ENCODE measurements around the gene TOPORS. TPM values are rescaled to one million over a fixed set of nuclear protein-coding genes. Genes with fewer than 3 reads are reported as not detected.

TOPORS gene
- total RNA-seq, 6 donors from 2014 or later, result 11.2 to 25.7 (median 14.2) TPM

DNA sequence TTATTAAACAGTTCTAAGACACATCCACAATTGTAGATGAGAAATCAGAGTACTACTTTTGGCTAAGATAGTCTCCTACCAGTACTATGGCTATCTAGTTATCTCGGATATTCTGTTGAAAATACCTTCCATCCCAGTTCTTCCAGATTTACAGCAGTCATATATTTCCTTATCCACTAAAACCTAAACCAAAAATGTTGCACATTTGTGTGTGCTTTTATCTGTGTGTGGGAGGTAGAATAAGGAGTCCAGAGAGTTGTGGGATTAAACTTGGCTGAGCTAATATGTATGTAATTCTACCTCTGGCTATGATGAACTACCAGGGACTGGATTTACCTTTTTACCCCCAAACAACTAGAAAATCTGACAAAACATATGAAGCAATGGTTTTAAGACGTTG, 38.1 kb upstream of the TOPORS start:
- TF ChIP-seq POLR2A (IDR thresholded peaks at IDR 0.05), result no peak
- no peak for TF ChIP-seq EP300 (IDR thresholded peaks at IDR 0.05)
- TF ChIP-seq POLR2AphosphoS5 (IDR thresholded peaks at IDR 0.05), result no peak
- TF ChIP-seq, protein P1, sequence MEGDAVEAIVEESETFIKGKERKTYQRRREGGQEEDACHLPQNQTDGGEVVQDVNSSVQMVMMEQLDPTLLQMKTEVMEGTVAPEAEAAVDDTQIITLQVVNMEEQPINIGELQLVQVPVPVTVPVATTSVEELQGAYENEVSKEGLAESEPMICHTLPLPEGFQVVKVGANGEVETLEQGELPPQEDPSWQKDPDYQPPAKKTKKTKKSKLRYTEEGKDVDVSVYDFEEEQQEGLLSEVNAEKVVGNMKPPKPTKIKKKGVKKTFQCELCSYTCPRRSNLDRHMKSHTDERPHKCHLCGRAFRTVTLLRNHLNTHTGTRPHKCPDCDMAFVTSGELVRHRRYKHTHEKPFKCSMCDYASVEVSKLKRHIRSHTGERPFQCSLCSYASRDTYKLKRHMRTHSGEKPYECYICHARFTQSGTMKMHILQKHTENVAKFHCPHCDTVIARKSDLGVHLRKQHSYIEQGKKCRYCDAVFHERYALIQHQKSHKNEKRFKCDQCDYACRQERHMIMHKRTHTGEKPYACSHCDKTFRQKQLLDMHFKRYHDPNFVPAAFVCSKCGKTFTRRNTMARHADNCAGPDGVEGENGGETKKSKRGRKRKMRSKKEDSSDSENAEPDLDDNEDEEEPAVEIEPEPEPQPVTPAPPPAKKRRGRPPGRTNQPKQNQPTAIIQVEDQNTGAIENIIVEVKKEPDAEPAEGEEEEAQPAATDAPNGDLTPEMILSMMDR (IDR thresholded peaks at IDR 0.05), result no peak
- H3K27me3 ChIP-seq, result no peaks in the 10 kb centered on the region
- H3K36me3 ChIP-seq, result no peaks in the 10 kb centered on the region
- no peak overlapping the region for H3K27ac ChIP-seq
- no peaks in the 10 kb centered on the region for H3K9me3 ChIP-seq
- WGBS, 2 donors, result 41 to 62% methylated on average over 2 of the region's 2 CpGs
- H3K4me1 ChIP-seq, result no peaks in the 10 kb centered on the region
- no peak for DNase-seq
- ATAC-seq (ENCODE audit: low FRiP score in 2 of 2), result no peak
- no peak overlapping the region for H3K4me3 ChIP-seq

DNA sequence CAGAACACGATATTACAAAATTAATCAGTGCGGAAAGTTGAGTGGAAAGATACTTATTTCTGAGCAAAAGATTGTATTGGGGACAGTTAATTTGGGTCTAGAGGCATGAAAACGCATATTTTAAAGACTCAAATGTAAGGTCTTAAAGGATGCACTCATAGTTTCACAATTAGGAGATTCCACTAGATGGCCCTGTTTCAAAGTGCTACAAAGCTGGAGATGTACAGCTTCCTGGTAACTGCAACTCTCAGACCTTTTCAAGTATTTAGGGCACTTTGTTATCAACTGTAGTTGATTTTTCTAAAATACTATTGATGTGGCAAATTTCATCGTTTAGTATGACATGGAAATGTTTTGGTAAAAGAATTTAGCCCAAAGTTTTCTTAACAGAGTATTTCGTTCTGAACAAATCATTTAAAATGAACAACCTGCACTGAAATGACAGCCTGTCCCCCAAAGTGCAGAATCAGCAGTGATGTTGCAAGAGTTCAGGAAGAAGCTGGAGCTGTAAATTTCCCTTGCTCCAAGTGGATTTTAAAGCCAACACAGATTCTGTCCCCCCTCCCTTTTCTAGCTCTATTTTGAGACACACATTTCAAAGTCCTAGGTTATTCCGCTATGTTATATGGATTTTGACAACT, 36.8 kb upstream of the TOPORS start:
- no peak overlapping the region for H3K4me3 ChIP-seq
- no peak overlapping the region for H3K27ac ChIP-seq
- 47 to 53% methylated on average over 6 of the region's 6 CpGs for WGBS, 2 donors
- no peaks in the 10 kb centered on the region for H3K4me1 ChIP-seq
- no peaks in the 10 kb centered on the region for H3K9me3 ChIP-seq
- DNase-seq, result no peak
- ATAC-seq (ENCODE audit: low FRiP score in 2 of 2), result peak in 1 of 2 donors; percentile 71
- no peaks in the 10 kb centered on the region for H3K36me3 ChIP-seq
- TF ChIP-seq, protein P1 (IDR thresholded peaks at IDR 0.05), result peak in 1 of 6 experiments; percentile 23
- no peak for TF ChIP-seq POLR2AphosphoS5 (IDR thresholded peaks at IDR 0.05)
- TF ChIP-seq EP300 (IDR thresholded peaks at IDR 0.05), result no peak
- no peak for TF ChIP-seq POLR2A (IDR thresholded peaks at IDR 0.05)
- no peaks in the 10 kb centered on the region for H3K27me3 ChIP-seq

DNA sequence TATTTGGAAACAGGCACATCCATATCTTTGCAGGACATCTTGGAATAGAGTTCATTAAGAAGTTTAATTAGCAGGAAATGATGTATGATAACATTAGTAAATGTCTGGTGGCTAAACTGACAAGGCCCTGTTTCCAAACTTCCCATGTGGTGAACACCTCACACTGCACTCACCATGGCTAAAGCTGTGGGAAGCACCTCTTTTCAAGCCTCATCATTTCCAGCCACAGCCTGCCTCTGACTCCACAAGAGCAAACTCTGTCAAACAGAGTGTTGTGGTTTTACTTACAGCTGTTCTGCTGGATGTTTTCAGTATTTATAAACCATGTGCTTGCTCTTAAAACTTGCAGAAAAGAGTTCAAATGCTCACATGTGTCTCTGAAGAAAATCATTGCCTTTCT, 35.5 kb upstream of the TOPORS start:
- no peak overlapping the region for H3K27ac ChIP-seq
- TF ChIP-seq EP300 (IDR thresholded peaks at IDR 0.05) (no peak), POLR2A (IDR thresholded peaks at IDR 0.05) (no peak), POLR2AphosphoS5 (IDR thresholded peaks at IDR 0.05) (no peak)
- TF ChIP-seq, protein P1 (IDR thresholded peaks at IDR 0.05), result no peak
- H3K27me3 ChIP-seq, result no peaks in the 10 kb centered on the region
- no peaks in the 10 kb centered on the region for H3K9me3 ChIP-seq
- DNase-seq (no peak), ATAC-seq (ENCODE audit: low FRiP score in 2 of 2) (no peak)
- no peaks in the 10 kb centered on the region for H3K36me3 ChIP-seq
- no peaks in the 10 kb centered on the region for H3K4me1 ChIP-seq
- H3K4me3 ChIP-seq, result no peak overlapping the region

DNA sequence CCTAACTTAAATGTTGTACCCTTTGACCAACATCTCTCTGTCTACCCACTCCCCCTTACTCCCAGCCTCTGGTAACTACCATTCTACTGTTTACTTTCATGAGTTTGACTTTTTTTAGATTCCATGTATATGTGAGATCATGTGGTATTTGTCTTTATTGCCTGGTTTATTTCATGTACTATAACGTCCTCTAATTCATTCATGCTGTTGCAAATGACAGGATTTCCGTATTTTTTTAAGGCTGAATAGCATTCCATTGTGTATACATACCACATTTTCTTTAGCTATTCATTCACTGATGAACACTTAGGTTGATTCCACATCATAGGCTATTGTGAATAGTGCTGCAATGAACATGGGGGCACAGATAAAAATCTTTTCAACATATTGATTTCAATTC, 32.4 kb upstream of the TOPORS start:
- Histone ChIP-seq H3K27ac (no peak overlapping the region), H3K27me3 (no peaks in the 10 kb centered on the region), H3K4me1 (no peaks in the 10 kb centered on the region), H3K9me3 (no peaks in the 10 kb centered on the region), H3K36me3 (no peaks in the 10 kb centered on the region), H3K4me3 (no peak overlapping the region)
- 29 to 48% methylated on average over 2 of the region's 2 CpGs for WGBS, 2 donors
- TF ChIP-seq, protein P1 (IDR thresholded peaks at IDR 0.05), result no peak
- TF ChIP-seq EP300 (IDR thresholded peaks at IDR 0.05) (no peak), POLR2AphosphoS5 (IDR thresholded peaks at IDR 0.05) (no peak), POLR2A (IDR thresholded peaks at IDR 0.05) (no peak)
- DNase-seq (no peak), ATAC-seq (ENCODE audit: low FRiP score in 2 of 2) (no peak)

DNA sequence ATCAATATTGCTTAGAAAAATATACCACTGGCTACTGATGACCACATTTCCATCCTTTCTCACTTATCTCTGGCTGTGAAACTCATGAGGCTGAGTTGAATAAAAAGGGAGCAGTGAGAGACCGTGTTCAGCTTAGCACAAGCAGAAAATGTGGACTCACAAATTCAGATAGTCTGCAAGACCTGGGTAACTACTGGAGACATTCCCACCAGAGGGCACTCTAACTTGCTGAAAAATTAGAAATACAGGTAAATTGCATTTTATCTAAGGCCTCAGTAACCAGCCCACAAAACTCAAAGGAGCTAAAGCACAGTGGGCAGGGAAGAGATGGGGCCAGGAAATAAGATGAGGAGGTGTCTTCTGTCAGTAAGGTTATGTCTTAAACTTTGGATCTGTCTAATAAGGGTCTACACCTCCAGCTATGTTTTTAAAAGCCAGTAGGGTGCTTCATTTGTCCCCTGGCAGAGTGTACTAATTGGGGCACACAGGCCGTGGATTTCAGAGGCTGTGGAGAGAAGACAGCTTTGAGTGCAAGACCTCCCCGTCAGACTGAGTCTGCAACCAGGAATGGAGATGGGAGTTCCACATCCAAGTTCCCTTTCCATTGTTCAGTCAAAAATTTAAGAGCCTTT, 29.2 kb upstream of the TOPORS start:
- Histone ChIP-seq H3K27ac (no peak overlapping the region), H3K36me3 (no peaks in the 10 kb centered on the region), H3K4me1 (no peaks in the 10 kb centered on the region), H3K4me3 (no peak overlapping the region), H3K27me3 (no peaks in the 10 kb centered on the region), H3K9me3 (no peaks in the 10 kb centered on the region)
- WGBS, 2 donors, result 48 to 54% methylated on average over 3 of the region's 3 CpGs
- no peak for TF ChIP-seq EP300 (IDR thresholded peaks at IDR 0.05)
- TF ChIP-seq, protein P1 (IDR thresholded peaks at IDR 0.05), result peak in 3 of 6 experiments; percentile 22 to 26 (median 24)
- ATAC-seq (ENCODE audit: low FRiP score in 2 of 2) (peak in 1 of 2 donors; percentile 35), DNase-seq (no peak)

All from upper lobe of left lung (tissue), 6 donors.